Mesendoderm (in vitro differentiated cells): ENCODE measurements around the gene CCNL2.

Source experiments
- DNase-seq: peaks from one replicate; pipeline ENCODE4 v3.0.0; 2013
- H2AK5ac ChIP-seq: 2 replicates; pipeline ENCODE4 v1.6.1; 2013; ENCODE audit warnings: low read length, inconsistent platforms
- H2BK120ac ChIP-seq: 2 replicates; pipeline ENCODE4 v1.6.1; 2013; ENCODE audit warnings: low read depth, mild to moderate bottlenecking, low read length, moderate library complexity, mixed read lengths
- H2BK15ac ChIP-seq: replicated peaks from 2 replicates; pipeline ENCODE4 v1.6.1; 2013; ENCODE audit warnings: low read depth, mild to moderate bottlenecking, moderate library complexity
- H2BK5ac ChIP-seq: 2 replicates; pipeline ENCODE4 v1.6.1; 2013; ENCODE audit warnings: low read length, inconsistent platforms
- H3K18ac ChIP-seq: 2 replicates; pipeline ENCODE4 v1.6.1; 2013; ENCODE audit warnings: mild to moderate bottlenecking, low read length, mixed read lengths
- H3K23ac ChIP-seq: one replicate; pipeline ENCODE4 v1.6.1; 2013; ENCODE audit warnings: low read length
- H3K27ac ChIP-seq: 2 replicates; pipeline ENCODE4 v1.5.1; 2013; ENCODE audit warnings: low read depth, mild to moderate bottlenecking, inconsistent platforms, low read length, moderate library complexity
- H3K27me3 ChIP-seq: 2 replicates; pipeline ENCODE4 v1.6.1; 2013; ENCODE audit warnings: low read length, control low read depth, mild to moderate bottlenecking, inconsistent platforms; ENCODE audit not compliant: insufficient read depth, poor library complexity
- H3K36me3 ChIP-seq: 2 replicates; pipeline ENCODE4 v1.6.1; 2013; ENCODE audit warnings: low read length, inconsistent platforms; ENCODE audit not compliant: control insufficient read depth, insufficient read depth
- H3K4ac ChIP-seq: one replicate; pipeline ENCODE4 v1.6.1; 2013; ENCODE audit warnings: low read depth, mild to moderate bottlenecking, low read length, moderate library complexity
- H3K4me1 ChIP-seq: 2 replicates; pipeline ENCODE4 v1.6.1; 2013; ENCODE audit warnings: low read depth, low read length, inconsistent platforms; ENCODE audit not compliant: control insufficient read depth
- H3K4me2 ChIP-seq: 2 replicates; pipeline ENCODE4 v1.6.1; 2013; ENCODE audit warnings: low read length
- H3K4me3 ChIP-seq: 2 replicates; pipeline ENCODE4 v1.5.1; 2013; ENCODE audit warnings: mild to moderate bottlenecking, low read length
- H3K56ac ChIP-seq: one replicate; pipeline ENCODE4 v1.6.1; 2013; ENCODE audit warnings: low read length
- H3K79me1 ChIP-seq: 2 replicates; pipeline ENCODE4 v1.6.1; 2013; ENCODE audit warnings: low read length, inconsistent platforms
- H3K79me2 ChIP-seq: 2 replicates; pipeline ENCODE4 v1.6.1; 2013; ENCODE audit warnings: mild to moderate bottlenecking, low read length; ENCODE audit not compliant: control insufficient read depth, insufficient read depth
- H3K9ac ChIP-seq: 2 replicates; pipeline ENCODE4 v1.6.1; 2013; ENCODE audit warnings: low read length, inconsistent platforms
- H4K5ac ChIP-seq: one replicate; pipeline ENCODE4 v1.6.1; 2013; ENCODE audit warnings: low read length
- H4K8ac ChIP-seq: one replicate; pipeline ENCODE4 v1.6.1; 2013; ENCODE audit warnings: low read depth, mild to moderate bottlenecking, control low read depth, low read length, moderate library complexity
- WGBS: extraction: QIAGEN DNeasy Blood & Tissue Kit; methylation state at CpG from one replicate; pipeline ENCODE4 v1.1.7; 2013; ENCODE audit warnings: low lambda C conversion rate, missing lambda C conversion rate; ENCODE audit not compliant: insufficient coverage; ENCODE audit errors: extremely low coverage; 5-methylcytosine and 5-hydroxymethylcytosine counted together

Gene CCNL2

DNA sequence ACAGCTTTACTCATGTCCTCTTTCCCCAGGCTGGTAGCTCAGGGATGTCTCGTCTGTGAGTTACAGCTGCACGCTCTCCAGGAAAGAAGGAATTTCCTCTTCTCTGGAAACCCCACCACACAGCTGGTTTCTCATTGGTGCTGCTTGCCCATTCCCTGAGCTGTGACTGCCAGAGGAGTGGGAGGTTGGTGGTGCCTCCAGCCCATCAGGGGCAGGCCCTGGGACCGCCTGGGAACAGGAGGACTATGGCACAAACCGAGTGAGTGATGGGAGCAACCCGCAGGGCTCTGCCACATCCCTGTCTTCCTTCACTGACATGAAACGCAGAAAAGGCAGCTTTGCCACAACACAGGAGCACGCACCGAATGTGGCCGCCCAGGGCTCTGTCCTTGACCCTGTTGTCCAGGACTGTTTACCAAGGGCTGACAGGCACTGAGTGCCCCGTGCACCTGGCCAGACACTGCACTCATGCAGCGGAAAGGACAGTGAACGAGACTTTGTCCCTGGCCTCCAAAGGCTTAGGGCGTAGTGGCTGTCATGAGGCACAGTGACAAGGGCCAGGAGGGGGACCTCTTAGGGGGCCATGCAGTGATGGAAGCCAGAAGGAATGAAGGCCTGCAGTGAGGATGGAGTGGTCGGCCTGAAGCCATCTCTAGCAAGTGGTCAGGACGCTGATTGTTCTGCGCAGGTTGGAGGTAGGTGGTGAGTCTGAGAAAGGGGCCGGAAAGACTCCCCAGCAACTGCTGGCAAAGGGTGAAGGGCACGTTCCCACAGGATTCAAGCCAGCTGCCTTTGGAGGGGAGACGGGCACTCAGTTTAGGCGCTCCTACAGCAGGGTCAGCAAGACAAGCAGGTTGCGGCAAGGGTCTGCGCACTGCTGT is 1.7 kb upstream of the CCNL2 start:
- no peak overlapping the region for H3K4ac ChIP-seq
- no peak overlapping the region for H2BK15ac ChIP-seq
- H3K18ac ChIP-seq = no peak overlapping the region
- no CpG with 5 or more reads among the region's 22 CpGs for WGBS
- no peak overlapping the region for H4K5ac ChIP-seq
- peaks cover 36% of the 10 kb centered on the region for H3K79me1 ChIP-seq
- peaks cover 42% of the 10 kb centered on the region for H3K79me2 ChIP-seq
- H3K4me2 ChIP-seq = peak overlapping the region; percentile 100
- H3K36me3 ChIP-seq = peaks cover 20% of the 10 kb centered on the region
- H3K23ac ChIP-seq = no peak overlapping the region
- H2BK120ac ChIP-seq = no peak overlapping the region
- H3K27ac ChIP-seq = no peak overlapping the region
- H4K8ac ChIP-seq = no peak overlapping the region
- peak overlapping the region; percentile 99 for H3K56ac ChIP-seq
- H3K4me3 ChIP-seq = peak overlapping the region; percentile 100
- no peak for DNase-seq
- no peaks in the 10 kb centered on the region for H3K4me1 ChIP-seq
- H2BK5ac ChIP-seq = no peak overlapping the region
- H3K27me3 ChIP-seq = no peaks in the 10 kb centered on the region
- H2AK5ac ChIP-seq = no peak overlapping the region
- H3K9ac ChIP-seq = peak overlapping the region; percentile 98

DNA sequence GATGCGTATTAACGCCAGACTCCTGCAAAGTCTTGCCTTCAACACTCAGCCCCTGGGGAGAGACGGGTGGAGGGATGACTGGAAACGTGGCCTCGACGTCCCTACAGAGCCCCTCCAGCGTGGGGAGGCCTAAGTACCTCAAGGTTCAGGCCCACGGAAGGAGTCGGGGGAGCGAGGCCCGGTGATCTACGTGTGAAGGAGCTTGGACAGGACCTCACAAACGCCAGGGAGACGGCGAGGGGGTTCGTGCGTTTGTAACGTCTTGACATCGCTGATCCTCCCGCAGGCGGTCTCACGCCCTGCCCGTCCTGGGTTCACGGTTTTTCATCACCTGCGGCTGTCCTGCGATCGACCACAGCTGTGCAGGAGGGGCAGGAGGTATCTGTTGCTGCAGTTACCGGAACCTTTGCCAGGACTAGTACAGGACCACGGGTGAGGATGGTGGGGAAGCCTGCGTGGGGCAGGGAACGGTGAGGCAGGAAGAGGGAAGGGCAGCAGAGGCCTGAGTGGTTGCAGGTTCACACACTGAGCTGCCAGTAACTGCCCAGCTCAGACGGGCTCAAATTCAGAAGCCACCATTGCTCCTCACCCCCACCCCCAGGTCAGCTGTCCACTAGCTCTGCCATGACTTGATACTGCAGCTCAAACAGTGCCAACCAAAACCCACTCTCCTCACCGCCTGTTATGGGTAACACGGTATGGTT is 889 bp upstream of the CCNL2 start:
- Histone ChIP-seq H3K56ac (peak overlapping the region; percentile 99), H2BK5ac (peak overlapping the region; percentile 39), H3K79me2 (peaks cover 38% of the 10 kb centered on the region), H3K9ac (peak overlapping the region; percentile 98), H2BK120ac (no peak overlapping the region), H3K23ac (peak overlapping the region; percentile 100), H3K27ac (no peak overlapping the region), H3K4ac (no peak overlapping the region), H3K36me3 (peaks cover 24% of the 10 kb centered on the region), H3K4me2 (peak overlapping the region; percentile 100), H4K5ac (no peak overlapping the region), H3K27me3 (no peaks in the 10 kb centered on the region), H3K4me3 (peak overlapping the region; percentile 100), H2AK5ac (peak overlapping the region; percentile 87), H3K18ac (peak overlapping the region; percentile 13), H2BK15ac (no peak overlapping the region), H4K8ac (no peak overlapping the region), H3K4me1 (no peaks in the 10 kb centered on the region), H3K79me1 (peaks cover 35% of the 10 kb centered on the region)
- DNase-seq = no peak
- no CpG with 5 or more reads among the region's 34 CpGs for WGBS

DNA sequence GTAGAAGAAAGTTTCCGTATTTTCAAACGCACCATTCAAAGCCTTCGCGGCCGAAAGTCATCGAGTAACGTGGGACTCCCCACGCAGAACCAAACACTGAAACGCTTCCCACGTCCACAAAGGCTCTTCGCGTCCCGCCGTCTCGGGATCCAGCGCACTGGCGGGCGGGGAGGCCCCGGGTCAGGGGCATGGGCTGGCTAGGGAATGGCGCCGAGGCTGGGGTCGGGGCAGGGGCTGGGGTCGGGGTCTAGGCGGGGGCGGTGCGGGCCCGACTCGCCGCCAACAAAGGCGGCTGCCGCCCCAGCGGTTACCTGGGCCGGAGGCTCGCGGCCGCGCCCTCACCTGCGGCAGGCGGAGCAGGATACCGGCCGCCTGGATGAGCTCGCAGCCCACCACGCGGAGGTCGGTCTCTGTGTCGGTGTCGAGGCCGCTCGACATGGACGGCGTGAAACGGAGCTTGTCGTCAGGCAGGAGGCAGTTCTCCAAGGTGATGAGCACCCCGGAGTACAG is 403 bp downstream of the CCNL2 start:
- DNase-seq = no peak
- peak overlapping the region; percentile 63 for H3K18ac ChIP-seq
- no peak overlapping the region for H4K8ac ChIP-seq
- H3K4me1 ChIP-seq = no peaks in the 10 kb centered on the region
- H2BK5ac ChIP-seq = peak overlapping the region; percentile 55
- peak overlapping the region; percentile 91 for H3K4me2 ChIP-seq
- H2BK15ac ChIP-seq = no peak overlapping the region
- H3K23ac ChIP-seq = peak overlapping the region; percentile 94
- peak overlapping the region; percentile 98 for H3K4ac ChIP-seq
- peak overlapping the region; percentile 98 for H3K4me3 ChIP-seq
- peak overlapping the region; percentile 33 for H2BK120ac ChIP-seq
- peak overlapping the region; percentile 46 for H3K27ac ChIP-seq
- H3K9ac ChIP-seq = peak overlapping the region; percentile 98
- H2AK5ac ChIP-seq = no peak overlapping the region
- peaks cover 38% of the 10 kb centered on the region for H3K79me2 ChIP-seq
- WGBS = no CpG with 5 or more reads among the region's 54 CpGs
- peaks cover 23% of the 10 kb centered on the region for H3K36me3 ChIP-seq
- H3K27me3 ChIP-seq = no peaks in the 10 kb centered on the region
- no peak overlapping the region for H4K5ac ChIP-seq
- peak overlapping the region; percentile 99 for H3K56ac ChIP-seq
- peaks cover 33% of the 10 kb centered on the region for H3K79me1 ChIP-seq

DNA sequence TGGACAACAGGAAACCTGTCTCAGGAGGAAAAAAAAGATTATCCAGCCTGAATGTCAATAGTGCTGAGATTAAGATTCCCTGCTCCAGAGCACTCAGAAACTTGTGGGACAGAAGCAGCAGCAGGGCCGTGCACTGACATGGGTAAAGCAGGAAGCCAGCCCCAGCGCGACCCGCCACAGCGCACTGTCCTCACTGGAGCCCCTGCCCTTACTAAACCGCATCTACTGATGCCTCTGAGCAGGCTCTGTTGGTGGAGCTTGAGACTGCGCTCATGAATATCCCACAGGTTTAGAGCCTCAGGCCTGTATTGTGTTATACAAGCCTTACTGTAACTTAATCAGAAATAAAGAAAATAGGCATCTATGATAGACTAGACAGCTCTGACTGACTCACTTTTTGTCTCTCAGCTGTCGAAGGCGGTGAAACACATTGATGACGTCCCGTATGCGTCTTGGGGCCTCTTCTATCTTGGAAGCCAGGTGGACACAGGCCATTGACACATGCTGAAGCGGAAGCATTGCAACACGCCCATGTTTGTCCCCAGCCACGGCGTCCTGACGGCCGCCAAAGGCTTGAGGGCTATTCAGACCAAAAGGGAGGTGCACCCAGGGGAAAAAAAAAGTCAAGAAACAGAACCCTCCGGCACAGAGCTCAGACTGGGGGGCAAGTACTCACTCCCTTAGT is 1.2 kb downstream of the CCNL2 start:
- Histone ChIP-seq H3K4me2 (peak overlapping the region; percentile 91), H3K79me1 (peaks cover 38% of the 10 kb centered on the region), H2BK15ac (no peak overlapping the region), H3K4ac (no peak overlapping the region), H3K79me2 (peaks cover 45% of the 10 kb centered on the region), H3K56ac (peak overlapping the region; percentile 99), H3K27me3 (no peaks in the 10 kb centered on the region), H3K36me3 (peaks cover 27% of the 10 kb centered on the region), H4K5ac (no peak overlapping the region), H3K27ac (no peak overlapping the region), H2BK5ac (no peak overlapping the region), H3K4me3 (peak overlapping the region; percentile 98), H3K23ac (no peak overlapping the region), H3K18ac (no peak overlapping the region), H2BK120ac (no peak overlapping the region), H4K8ac (no peak overlapping the region), H3K4me1 (no peaks in the 10 kb centered on the region), H2AK5ac (no peak overlapping the region), H3K9ac (peak overlapping the region; percentile 98)
- DNase-seq = no peak
- WGBS = no CpG with 5 or more reads among the region's 19 CpGs

DNA sequence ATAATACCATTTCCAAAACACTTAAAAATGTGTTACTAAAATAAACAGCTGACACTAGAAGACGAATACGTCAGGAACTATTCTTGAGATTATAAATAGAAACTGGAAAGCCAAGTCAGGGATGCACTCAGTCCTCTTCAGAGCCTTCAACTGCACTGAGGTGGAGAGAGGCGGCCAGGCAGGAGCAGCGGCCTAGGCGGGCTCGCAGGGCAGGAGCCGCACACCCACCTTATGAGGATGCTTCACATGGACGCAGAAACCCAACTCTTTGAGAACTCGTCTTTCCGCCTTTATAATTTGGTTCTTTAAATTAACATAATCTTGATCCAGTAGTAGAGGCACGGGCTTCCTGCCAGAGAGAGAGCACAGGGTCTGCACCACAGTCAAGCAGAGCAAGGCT is 4.0 kb downstream of the CCNL2 start:
- no peak overlapping the region for H3K9ac ChIP-seq
- no peak overlapping the region for H2BK15ac ChIP-seq
- no peak overlapping the region for H3K4me3 ChIP-seq
- H3K79me2 ChIP-seq = peaks cover 39% of the 10 kb centered on the region
- H3K23ac ChIP-seq = no peak overlapping the region
- H2AK5ac ChIP-seq = no peak overlapping the region
- no peak overlapping the region for H3K4ac ChIP-seq
- H3K27me3 ChIP-seq = no peaks in the 10 kb centered on the region
- H3K56ac ChIP-seq = no peak overlapping the region
- H3K18ac ChIP-seq = no peak overlapping the region
- H2BK120ac ChIP-seq = no peak overlapping the region
- H3K36me3 ChIP-seq = peaks cover 31% of the 10 kb centered on the region
- no CpG with 5 or more reads among the region's 11 CpGs for WGBS
- no peak overlapping the region for H3K27ac ChIP-seq
- H4K8ac ChIP-seq = no peak overlapping the region
- H2BK5ac ChIP-seq = no peak overlapping the region
- DNase-seq = no peak
- no peaks in the 10 kb centered on the region for H3K4me1 ChIP-seq
- H3K79me1 ChIP-seq = peaks cover 34% of the 10 kb centered on the region
- no peak overlapping the region for H3K4me2 ChIP-seq
- no peak overlapping the region for H4K5ac ChIP-seq
